ENCODE results near the gene DAB1.
"Not testable (repeated sequence)": the region's sequence is repeated elsewhere in the genome, so short reads cannot be mapped to it uniquely, and the experiment has no call there.

DAB1 gene

DNA sequence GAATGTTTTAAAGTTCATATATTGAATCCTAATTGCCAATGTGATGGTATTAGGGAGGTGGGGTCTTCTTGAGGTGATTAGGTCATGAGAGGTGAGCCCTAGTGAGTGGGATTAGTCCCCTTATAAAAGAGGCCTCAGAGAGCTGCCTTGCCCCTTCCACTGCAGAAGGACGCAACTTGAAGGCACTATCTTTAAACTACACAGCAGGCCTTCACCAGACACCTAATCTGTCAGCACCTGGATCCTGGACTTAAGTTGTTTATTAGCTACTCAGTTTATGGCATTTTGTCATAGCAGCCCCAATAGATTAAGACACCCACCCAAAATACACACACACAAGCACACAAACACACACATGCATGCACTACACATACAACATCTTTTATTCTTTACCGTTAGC is 61.4 kb downstream of the DAB1 start:
- DNase-seq (ENCODE audit: low spot score) (no peak), FAIRE-seq (no peak)

DNA sequence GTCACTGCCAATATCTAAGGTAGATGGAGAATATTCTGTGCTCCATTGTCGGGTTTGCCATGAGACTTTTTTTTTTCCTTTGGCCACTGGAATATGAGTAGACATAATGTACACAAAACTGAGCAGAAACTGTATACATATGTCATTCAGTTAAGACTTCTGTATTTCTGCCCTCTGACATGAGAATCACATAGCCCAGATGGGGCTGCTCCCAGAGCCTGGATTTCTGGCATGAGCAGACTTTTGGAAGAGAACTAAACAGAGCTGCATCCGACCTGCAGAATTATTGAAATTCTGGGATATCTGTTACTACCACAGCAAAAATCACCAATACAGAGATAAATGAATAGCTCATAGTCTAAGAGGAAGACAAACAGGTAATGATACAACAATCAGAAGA is 62.3 kb downstream of the DAB1 start:
- DNase-seq (ENCODE audit: low spot score) (no peak), FAIRE-seq (no peak)

DNA sequence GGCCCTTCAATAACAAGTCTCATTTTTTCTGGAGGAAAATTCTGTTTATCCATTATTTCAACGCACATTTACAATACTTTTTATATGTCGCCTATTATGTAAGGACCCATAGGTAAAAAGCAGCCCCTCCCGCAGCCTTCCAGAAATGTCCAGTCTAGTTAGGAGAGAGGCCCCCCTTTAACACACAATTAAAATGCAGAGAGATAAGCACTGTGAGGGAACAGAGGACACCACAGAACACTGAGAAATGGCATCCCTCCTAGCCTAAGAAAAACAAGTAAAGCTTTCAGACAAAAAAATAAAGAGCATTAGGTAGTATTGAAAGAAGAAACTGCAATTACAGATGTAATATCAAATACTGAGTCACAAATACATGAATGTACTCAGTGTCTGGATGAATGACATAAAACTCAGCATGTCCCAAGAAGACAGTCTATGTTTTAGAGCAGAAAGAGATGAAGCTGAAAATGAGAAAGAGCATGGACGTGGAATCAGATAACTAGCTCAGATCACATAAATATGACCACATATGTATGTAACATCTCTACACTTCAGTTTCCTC is 62.9 kb downstream of the DAB1 start:
- DNase-seq (ENCODE audit: low spot score): no peak
- FAIRE-seq: no peak

- no peak for FAIRE-seq
These were observed 66.4 kb downstream of the DAB1 start for GRCh38 chr1:57357462-57357861.

DNA sequence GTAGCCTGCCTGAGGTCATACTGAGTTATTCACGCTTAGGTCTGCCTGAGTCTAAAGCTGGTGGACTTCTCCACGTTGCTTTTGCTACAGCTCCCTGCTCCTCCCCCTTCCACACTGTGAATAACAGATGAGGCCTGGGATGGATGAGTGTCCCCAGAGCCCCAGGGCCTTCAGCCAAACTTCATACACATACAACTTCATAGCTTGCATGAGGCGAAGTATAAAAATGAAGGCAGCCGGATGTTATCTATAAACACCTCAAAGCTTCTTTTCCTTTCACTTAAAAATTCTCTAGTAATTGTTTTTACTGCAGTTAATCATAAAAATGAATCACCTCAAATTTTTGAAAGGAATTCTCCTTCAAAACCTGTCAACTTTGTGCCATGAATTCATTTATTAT is 70.2 kb downstream of the DAB1 start:
- DNase-seq (ENCODE audit: low spot score) (no peak), FAIRE-seq (no peak)

More at GRCh38 chr1:57357462-57357861, 66.4 kb downstream of the DAB1 start:
- DNase-seq (ENCODE audit: low spot score): no peak

- DNase-seq (ENCODE audit: low spot score) (no peak), FAIRE-seq (no peak)
These were observed 73.2 kb downstream of the DAB1 start for GRCh38 chr1:57350610-57351009.

- no peak for DNase-seq (ENCODE audit: low spot score)
- FAIRE-seq: no peak
These were observed 74.9 kb downstream of the DAB1 start for GRCh38 chr1:57348921-57349320.

GRCh38 chr1:57345916-57346315 is 77.9 kb downstream of the DAB1 start:
- FAIRE-seq (no peak), DNase-seq (ENCODE audit: low spot score) (no peak)

- DNase-seq (ENCODE audit: low spot score) (no peak), FAIRE-seq (no peak)
These were observed 79.6 kb downstream of the DAB1 start for GRCh38 chr1:57344265-57344664.

DNA sequence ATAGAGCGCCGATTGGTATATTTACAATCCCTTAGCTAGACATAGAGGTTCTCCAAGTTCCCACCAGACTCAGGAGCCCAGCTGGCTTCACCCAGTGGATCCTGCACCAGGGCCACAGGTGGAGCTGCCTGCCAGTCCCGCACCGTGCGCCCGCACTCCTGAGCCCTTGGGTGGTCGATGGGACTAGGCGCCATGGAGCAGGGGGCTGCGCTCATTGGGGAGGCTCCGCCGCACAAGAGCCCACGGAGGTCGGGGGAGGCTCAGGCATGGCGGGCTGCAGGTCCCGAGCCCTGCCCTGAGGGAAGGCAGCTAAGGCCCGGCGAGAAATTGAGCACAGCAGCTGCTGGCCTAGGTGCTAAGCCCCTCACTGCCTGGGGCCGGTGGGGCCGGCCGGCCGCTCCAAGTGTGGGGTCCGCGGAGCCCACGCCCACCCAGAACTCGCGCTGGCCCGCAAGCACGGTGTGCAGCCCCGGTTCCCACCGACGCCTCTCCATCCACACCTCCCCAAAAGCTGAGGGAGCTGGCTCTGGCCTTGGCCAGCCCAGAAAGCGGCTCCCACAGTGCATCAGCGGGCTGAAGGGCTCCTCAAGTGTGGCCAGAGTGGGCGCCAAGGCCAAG is 80.5 kb downstream of the DAB1 start:
- not testable (repeated sequence) for DNase-seq (ENCODE audit: low spot score); FAIRE-seq

GRCh38 chr1:57341721-57342120 is 82.1 kb downstream of the DAB1 start:
- DNase-seq (ENCODE audit: low spot score) (no peak), FAIRE-seq (no peak)

DNA sequence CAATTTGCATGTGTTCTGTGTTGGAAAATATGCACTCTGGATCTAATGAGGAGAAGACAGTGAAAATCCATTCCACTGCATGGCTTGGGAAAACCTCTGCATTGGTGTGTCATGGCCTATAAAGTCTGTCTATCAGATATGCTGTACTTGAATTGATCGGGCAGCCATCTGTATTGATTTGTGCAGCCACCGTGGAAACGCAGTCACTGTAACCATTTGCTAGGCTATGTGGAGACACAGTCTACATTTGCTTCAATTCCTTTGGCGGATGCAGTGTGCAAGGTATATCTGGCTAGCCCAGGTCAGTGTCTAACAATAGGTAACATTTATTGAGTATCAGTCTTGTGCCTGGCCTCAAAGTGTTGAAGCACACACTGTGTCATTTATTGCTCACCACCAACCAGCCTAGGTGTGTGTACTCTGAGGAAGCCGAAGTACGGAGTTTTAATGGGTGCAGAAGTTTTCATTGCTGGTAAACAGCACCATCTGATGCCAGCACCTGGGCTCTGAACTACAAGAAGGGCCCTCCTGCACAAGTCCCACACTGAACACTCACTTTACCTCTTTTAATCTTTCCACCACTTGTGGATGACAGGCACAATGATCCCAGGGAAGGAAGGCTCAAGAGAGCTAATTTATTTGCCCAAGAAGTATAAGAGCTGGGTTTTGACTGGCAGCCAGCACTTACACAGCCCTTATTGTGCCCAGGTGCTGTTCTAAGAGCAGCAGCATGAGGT is 83.4 kb downstream of the DAB1 start:
- DNase-seq (ENCODE audit: low spot score) (no peak), FAIRE-seq (no peak)

- no peak for FAIRE-seq
These were observed 86.2 kb downstream of the DAB1 start for GRCh38 chr1:57337623-57338022.

DNA sequence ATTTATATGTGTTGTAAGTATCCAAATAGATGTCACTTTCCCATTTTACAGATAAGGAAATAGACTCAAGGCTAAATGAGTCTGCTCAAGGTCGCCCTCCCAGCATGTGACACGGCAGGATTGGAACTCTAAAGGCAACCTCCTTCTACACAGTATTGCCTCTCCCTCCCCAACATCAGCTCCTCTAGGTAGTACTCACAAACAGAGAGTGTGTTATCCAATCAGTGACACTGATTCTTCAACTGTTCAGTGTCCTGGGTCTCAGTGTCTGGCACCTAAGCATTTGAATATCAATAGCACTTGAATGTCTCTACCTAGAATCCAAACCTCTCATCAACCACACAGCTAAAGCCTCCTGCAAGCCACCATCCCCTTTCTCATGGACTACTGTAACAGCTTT is 87.1 kb downstream of the DAB1 start:
- no peak for FAIRE-seq
- DNase-seq (ENCODE audit: low spot score): no peak

More at GRCh38 chr1:57337623-57338022, 86.2 kb downstream of the DAB1 start:
- no peak for DNase-seq (ENCODE audit: low spot score)

DNA sequence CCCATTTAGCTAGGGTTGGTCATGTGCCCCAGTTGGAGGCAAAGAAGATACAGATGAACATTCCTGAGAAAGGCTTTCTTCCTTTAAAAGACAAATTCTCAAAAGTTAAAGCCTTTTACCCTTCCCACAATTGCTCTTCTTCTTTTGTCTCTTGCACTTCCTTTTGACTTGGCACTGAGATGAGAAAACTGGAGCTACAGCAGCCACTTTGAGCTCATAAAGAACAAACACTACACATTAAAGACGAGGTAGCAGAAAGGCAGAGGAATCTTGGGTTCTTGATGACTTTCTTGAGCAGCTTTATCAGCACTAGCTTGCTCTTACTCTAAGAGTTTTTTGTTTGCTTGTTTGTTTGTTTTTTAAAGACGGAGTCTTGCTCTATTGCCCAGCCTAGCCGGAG is 92.2 kb downstream of the DAB1 start:
- FAIRE-seq: no peak
- DNase-seq (ENCODE audit: low spot score): no peak

GRCh38 chr1:57329937-57330336 is 93.9 kb downstream of the DAB1 start:
- DNase-seq (ENCODE audit: low spot score) (no peak), FAIRE-seq (no peak)

GRCh38 chr1:57329001-57329527 is 94.8 kb downstream of the DAB1 start:
- no peak for DNase-seq (ENCODE audit: low spot score)
- FAIRE-seq: no peak

- DNase-seq (ENCODE audit: low spot score): no peak
- no peak for FAIRE-seq
These were observed 95.9 kb downstream of the DAB1 start for GRCh38 chr1:57327946-57328345.

DNA sequence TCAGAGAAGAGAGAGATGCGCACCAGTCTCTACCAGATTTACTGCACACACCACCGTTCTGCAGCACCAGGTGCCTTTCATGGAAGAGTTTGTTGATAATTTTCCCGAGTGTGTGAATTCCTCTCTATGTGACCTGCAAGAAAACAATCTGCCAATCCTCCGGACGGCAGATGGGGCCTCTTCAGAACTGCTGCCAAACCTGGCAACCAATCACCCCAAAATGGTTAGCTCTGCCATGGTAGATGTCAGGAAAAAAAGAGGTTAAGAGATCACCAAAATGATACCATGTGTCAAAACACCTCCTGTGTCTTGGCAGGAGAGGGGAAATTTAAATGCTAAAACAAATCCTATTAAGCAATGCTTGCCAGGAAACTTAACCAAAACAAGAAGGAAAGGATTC is 96.5 kb downstream of the DAB1 start:
- FAIRE-seq (no peak), DNase-seq (ENCODE audit: low spot score) (no peak)

GRCh38 chr1:57325536-57325935 is 98.3 kb downstream of the DAB1 start:
- FAIRE-seq: no peak
- no peak for DNase-seq (ENCODE audit: low spot score)

GRCh38 chr1:57325117-57325516 is 98.7 kb downstream of the DAB1 start:
- FAIRE-seq (no peak), DNase-seq (ENCODE audit: low spot score) (no peak)

- FAIRE-seq (no peak), DNase-seq (ENCODE audit: low spot score) (no peak)
These were observed 99.5 kb downstream of the DAB1 start for GRCh38 chr1:57324388-57324787.

- FAIRE-seq (no peak), DNase-seq (ENCODE audit: low spot score) (no peak)
These were observed 102.1 kb downstream of the DAB1 start for GRCh38 chr1:57321776-57322175.

All from urothelium cell line (cell line).